ENCODE data around the gene NT5DC1.
A peak's percentile ranks its signal among the peaks of the same experiment; 100 is the strongest.
"Not testable (repeated sequence)": the region's sequence is repeated elsewhere in the genome, so short reads cannot be mapped to it uniquely, and the experiment has no call there.

NT5DC1 gene

DNA sequence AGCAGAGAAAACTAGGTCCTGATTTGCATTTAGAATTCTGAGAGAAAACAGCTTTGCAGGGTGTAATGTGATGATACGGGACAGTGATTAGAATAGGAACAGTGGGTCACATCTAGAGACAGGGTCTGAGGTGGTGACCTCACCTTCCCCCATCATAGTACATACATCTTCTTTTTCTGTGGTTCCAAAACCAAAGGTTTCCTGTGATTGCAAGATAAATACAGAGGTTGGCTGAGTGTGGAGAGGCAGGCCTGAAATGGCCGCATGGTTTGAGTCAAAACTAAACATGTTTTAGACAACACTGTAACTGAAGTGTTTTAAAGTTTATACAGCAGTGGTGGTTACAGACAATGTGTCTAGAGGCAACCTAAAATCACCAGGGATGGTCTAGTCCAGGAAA is 10.4 kb upstream of the NT5DC1 start:
- ATAC-seq (peak; percentile 28), DNase-seq (no peak)

DNA sequence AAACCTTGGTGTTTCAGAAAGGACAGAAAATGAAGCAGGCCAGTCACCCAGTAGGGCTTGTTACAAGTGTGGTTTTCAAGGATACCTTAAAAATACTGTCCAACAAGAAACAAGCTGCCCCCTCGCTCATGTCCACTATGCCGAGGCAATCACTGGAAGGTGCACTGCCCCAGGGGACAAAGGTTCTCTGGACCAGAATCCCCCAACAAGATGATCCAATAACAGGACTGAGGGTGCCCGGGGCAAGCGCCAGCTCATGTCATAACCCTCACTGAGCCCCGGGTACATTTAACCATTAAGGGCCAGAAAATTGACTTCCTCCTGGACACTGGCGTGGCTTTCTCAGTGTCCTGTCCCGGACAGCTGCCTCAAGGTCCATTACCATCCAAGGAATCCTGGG is 6.6 kb upstream of the NT5DC1 start:
- DNase-seq (no peak), ATAC-seq (no peak)

DNA sequence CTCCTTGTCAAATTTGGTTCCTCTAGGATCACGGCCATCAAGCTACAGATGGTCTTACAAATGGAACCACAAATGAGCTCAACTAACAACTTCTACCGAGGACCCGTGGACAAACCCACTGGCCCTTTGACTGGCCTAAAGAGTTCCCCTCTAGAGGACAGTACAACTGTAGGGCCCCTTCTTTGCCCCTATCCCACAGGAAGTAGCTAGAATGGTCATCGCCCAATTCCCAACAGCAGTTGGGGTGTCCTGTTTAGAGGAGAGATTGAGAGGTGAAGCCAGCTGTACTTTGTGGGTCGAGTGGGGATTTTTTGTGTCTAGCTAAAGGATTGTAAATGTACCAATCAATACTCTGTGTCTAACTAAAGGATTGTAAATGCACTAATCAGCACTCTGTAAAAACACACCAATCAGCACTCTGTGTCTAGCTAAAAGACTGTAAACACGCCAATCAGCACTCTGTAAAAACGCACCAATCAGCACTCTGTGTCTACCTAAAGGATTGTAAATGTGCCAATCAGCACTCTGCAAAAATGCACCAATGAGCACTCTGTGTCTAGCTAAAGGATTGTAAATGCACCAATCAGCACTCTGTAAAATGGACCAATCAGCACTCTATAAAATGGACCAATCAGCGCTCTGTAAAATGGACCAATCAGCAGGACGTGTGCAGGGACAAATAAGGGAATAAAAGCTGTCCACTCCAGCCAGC is 4.4 kb upstream of the NT5DC1 start:
- ATAC-seq: not testable (repeated sequence)

DNA sequence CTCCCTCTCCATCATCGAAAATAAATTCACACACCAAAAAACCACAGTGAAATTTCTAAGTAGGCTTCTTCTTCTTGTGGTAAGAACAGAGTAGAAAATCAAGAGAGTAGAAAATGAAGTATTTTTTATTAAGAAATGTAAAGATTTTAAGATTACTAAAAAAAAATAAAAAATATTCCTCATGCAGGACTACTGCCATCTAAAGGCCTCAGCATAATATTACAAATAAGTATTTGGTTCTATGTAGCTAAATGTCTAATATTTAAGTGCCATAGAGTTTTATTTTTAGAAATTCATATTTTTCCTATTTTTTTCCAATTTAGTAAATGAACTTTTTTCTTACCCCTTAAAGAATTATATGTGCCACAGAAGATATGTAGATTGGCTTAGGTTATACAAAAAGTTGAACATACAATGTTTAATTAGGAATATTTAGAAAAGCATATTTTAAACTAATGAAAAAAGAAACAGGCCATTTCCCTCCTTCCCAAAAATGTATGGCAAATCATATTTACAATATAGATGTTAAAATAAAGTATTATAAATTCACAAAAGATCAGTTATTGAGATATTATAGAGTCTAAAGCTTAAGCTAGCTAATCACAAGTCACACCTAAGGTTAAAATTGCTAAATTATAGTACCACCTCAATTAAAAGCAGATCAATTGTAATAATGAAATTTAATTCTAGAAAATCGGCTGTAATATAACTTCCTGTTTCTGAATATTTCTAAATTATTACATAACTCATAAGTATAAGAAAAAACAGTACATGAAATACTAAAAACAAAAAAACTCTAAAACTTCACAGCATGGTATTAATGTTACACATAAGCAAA is 3.5 kb upstream of the NT5DC1 start:
- DNase-seq (no peak), ATAC-seq (no peak)

More for the DNA sequence above, 4.4 kb upstream of the NT5DC1 start:
- not testable (repeated sequence) for DNase-seq

DNA sequence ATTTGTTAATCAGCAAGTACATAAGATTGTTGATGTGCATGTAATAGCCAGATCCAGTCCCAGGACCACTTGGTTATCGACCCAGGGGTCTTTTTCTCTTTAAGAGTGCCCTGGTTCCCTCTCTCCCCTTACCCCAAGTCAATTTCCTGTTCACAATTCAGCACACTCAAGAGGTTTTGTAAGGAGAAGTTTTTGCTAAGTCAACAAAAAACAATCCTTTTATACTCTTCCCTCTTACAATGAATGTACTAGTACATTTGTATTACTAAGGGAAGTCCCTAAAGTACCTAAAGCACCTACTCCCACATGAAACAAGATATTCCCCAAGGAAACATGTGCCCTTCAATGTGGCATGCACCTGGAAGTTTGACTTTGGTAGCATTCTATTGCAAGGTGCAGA is 1.6 kb upstream of the NT5DC1 start:
- no peak for ATAC-seq
- no peak for DNase-seq

DNA sequence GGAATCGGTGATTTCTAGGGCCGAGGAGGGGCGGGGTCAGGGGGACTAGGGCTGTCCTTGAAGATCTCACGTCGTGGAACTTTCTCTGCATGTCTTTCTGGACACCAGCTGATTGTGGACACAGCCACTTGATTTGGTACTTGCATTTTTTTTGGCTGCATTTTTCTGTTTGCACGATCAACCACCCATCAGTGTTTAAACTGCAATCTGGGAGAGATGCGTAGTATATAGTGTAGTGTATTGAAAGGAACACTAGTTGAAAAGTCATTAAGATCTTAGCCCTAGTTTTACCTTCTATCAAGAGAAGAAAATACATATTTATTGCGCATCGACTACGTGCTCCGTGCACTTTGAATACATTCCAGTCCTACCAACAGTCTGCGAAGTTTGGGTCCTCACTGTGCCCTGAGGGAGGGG is 657 bp downstream of the NT5DC1 start:
- ATAC-seq (no peak), DNase-seq (no peak)

DNA sequence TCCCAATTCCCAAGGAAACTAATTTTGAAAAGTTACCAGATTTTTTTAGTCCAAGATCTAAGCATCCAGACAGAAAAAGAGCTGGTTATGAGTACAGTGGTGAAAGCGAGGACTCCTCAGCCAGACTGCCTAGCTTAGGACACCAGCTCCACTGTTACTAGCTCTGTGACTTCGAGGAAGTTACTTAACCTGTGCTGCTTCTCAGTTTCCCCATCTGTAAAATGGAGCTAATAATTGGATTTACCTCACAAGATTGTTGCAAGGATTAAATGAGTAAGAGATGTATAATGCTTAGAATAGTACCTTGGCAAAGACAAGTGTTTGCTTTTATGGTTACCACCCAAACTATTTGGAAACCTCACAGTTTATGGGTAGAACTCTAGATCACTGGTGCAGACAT is 1.1 kb downstream of the NT5DC1 start:
- no peak for ATAC-seq
- no peak for DNase-seq

DNA sequence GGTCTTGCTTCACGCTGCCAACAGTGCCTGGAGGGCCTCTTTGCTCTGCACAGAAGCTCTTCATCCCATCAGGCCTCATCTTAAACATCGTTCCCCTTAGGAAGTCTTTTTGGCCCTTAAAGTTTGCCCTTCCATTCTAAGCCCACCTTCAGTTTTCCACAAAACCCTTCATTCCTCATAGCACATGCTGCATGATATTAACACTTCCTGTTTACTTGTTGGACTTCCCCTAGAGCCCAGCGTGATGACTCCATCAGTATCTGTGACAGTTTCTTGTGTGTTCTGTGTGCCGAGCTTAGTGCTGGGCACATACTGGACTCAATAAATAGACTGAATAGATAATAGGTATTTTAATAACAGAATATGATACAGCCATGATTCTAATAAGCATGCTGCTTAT is 2.2 kb downstream of the NT5DC1 start:
- ATAC-seq (no peak), DNase-seq (no peak)

DNA sequence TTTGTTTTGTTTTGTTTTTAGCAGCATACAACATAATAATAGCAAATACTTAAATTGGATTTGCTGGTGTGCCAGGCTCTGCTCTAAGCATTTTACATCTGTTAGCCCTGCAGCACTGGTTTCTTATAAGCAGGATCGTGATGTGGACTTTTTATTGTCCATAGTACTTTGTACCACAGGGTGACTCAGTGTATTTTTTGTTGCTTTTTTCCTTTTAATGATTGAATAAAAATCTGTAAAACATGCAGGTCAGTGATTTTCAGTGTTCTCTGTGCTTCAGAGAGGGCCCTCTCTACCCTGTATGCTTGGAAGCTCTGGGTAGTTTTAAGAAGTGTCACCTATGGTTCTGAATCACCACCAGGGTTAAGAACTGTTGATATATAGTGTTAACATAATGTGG is 4.0 kb downstream of the NT5DC1 start:
- ATAC-seq: no peak
- no peak for DNase-seq

DNA sequence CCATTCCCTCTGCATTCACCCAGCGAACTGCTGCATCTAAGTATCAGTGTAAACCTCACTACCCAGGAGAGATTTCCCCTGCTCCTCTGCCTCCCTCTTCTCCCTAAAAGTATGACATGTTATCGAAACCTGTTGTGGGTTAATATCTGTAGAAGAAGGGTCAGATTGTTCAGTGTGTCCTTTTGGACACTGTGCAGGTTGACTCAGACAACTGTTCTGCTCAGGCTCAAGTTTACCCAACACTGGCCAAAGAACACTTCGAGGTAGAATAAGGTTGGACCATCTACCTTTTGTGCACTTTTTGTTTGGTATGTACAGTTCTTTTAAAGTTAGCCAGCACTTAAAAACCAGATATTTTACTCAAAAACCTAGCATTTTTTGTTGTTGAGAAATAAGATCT is 4.6 kb downstream of the NT5DC1 start:
- no peak for ATAC-seq
- no peak for DNase-seq

DNA sequence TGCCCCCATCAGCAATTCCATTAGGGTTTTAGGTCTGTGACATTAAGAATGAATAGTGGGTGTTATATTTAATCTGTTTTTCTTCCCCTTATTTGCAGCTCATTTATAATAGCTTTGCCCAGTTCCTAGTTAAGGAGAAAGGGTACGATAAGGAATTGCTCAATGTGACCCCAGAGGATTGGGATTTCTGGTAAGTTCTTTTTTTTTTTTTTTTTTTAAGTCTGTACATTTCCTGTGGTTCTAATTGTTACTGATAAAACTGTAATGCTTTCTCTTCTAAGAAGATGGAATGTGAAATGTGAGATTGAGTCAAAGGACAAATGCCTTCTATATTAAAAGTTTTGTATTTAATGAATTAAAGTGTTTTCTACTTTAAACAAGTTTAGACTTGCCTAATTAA is 5.5 kb downstream of the NT5DC1 start:
- ATAC-seq (no peak), DNase-seq (no peak)

DNA sequence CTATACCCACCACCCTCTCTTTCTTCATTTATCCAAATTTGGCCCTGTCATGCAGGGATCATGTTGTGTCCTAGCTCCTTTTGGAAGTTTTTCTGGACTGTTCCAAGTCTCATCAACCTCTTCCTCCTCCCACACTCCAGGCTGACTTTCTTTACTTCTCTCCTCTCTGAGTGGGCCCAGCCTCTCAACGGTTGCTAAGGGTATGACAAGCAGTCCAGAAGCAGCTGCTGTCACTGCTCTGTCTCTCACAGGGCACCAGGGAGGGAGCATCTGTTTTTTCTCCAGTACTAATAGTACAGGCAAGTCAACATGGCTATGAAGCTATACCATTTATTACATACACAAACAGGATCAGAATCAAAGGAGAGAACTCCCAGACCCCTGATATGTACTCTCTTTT is 8.2 kb downstream of the NT5DC1 start:
- no peak for DNase-seq
- ATAC-seq: no peak

DNA sequence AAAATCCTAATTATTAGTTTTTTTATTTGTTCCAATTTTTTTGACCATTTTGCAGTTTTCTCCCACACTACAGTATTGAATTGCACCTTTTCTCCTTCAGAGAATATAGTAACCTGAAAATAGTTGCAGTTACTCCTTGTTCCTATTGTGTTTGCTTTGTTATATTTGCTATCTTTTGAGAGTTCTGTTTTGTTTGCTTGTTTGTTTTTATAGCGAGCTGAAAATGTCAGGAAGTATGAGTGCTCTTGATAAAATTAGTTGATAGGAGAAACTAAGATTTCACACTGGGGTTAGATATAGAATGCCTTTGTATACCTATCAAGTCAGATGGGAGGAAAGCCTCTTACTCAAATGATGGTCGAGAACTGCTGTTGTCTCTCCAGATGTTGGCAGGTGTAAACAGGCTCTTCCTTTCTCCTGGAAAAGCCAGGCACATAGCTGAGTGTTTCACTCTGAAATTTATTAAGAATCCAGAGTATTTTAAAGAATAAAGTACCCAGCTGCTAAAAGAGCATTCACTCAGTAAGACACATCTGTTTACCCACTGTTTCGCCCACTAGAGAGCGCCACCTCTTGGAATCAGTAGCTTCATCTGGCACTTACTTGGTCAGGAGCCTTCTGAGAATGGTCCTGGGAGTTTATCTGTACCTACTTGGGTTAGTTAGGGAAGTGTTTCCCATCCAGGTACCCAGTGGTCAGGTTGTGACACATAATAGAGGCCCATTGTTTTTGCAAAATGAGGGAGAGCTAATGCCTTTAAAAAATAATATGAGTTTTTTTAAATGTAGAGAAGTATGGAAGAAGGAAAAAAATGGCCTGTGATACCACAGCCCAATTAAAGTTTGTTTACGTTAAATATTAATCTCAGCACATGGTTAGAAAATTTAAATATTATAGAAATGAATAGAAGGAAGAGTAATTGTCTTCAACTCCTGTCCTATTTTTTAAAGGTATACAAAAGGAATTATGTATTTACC is 11.2 kb downstream of the NT5DC1 start:
- ATAC-seq (peak; percentile 68), DNase-seq (peak; percentile 42)

DNA sequence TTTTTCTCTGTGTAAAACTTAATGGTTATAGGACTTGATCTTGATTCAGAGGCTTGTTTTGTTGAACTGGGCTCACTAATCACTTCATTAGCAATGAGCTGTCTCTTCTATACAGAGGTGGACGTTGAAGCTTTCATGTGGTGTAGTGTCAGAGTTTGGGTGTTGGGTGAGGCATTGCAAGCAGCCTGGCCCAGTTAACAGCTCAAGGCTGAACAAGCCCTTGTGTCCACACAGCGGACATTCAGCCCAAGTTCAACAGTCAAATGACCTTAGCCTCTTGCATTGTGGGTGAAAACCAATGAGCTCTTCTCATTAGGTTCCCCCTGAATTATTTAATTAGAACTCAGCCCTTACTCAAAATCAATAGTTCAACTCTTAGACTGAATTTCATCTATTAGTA is 12.7 kb downstream of the NT5DC1 start:
- DNase-seq (no peak), ATAC-seq (no peak)

DNA sequence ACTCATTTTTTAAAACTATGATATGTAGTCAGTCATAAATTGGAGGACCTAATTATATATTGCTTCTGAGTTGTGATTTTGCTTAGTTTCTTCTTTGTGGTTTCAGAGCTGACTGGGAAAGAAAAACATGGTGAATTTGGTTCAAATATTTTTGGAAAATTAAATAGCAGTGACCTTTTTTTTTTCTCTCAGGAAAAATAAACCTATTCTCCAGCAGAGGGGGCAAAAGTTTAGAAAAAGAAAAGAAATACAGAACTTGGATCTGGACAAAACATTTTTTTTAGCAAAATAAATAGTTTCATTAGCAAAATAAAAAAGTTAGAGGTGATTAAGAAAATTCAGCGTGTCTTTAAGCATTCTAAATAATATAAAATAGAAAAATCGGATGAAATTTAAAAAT is 15.1 kb downstream of the NT5DC1 start:
- no peak for ATAC-seq
- DNase-seq: no peak

DNA sequence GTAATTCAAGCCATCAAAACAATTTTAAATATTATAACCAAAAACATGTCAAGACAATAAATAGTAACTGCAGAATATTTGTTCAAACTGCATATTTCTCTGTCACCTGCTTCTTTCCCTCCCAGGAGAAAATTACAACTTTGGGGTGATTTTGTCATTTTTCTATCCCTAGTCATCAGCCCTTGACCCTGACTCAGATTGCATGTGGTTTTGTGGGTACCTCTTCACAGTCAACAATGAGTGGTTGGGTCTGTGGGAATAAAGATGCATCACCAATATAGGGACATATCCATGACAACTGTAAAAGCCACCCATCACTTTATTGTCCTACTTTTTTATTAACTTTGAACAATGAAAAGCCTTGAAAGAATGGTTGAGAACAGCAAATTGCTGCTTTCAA is 18.0 kb downstream of the NT5DC1 start:
- ATAC-seq: peak; percentile 68
- no peak for DNase-seq

DNA sequence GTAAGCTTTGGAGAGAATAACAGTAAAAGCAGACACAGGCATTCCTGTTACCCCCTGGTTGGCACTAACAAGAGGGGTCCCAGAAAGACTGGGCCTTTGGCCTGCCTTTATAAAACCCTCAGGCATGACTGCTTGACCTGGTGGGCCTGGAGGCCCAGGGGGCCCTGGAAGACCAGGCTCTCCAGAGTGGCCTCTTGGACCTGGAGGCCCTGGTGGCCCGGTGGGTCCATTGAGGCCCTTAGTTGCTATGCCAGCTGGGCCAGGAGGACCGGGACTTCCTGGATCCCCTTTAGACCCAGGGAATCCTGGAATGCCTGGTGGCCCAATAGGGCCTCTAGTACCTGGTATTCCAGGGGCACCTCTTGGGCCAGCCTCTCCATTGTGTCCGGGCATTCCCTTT is 19.8 kb downstream of the NT5DC1 start:
- DNase-seq (no peak), ATAC-seq (no peak)

DNA sequence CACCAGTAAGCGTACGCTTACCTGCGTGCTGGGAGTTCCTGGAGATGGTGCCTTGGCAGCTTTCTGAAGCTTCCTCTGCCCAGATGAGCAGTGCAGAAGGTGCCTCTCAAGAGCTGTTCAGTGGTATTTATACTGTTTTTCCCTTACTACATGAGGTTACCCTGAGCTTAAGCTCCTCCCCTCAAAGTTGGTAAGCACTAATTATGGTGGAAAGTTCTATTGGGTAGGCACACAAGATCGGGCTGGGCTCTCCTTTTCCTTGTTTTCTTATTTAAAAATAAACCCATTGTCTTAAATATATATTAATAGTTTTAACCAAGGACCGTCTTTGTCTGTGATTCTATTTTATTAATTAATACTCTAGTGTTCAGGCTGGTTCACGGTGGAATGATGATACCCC is 25.4 kb downstream of the NT5DC1 start, which contains the start of gene COL10A1:
Gene COL10A1, minus strand, starts transcription at position 101 of the 400 bp plus-strand sequence. CDS start 640 bp downstream, outside the sequence.
- DNase-seq: no peak
- ATAC-seq: no peak

DNA sequence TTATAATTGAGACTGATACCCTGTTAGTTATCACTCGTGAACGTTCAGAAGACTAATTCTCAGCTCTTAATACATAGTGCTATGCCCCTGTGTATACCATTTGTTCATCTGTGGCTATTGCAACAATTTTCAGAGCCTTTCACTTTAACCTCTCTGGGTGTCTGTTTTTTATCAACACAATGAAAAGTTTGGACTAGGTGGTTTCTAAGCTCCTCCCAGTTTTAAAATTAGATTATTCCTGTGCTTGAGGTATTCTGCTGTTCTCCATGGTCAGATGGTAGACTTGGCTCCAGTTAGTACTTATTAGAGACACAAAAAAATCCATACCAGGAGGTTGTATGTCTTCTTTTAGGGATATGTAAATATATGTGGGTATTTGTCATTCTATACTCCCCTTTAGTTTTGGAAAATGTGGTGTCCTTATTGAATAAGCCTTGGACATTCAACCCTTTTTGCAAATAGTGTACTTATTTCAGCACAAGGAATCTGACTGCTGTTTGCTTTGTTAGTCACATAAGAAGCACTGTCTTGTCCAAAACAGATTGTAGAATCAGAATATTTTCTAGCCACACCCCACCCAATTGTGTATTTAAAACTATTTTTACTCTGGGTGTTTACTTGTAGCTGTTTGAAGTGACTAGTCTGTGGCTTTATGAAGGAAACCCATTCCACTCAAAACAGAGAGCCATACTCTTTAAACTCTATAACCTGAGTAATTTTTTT is 27.3 kb downstream of the NT5DC1 start:
- ATAC-seq (no peak), DNase-seq (no peak)

DNA sequence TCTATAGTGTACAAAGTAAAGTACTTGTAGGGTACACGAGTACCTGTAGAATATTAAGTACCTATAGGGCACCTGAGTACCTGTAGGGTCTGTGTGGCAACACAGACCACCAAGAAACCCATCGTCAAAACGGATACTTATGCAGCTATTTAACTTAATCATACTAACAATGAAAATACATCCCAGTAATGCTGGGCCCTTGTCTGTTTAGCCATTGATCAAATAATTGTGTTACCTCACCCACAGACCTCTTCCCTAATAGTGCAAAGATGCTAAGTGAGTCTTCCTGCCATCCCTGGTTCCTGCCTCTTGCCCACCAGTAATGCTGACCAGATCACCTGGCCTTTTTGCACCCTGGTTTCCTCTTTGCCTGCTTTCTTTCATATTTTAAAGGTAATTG is 32.8 kb downstream of the NT5DC1 start:
- ATAC-seq: no peak
- no peak for DNase-seq

DNA sequence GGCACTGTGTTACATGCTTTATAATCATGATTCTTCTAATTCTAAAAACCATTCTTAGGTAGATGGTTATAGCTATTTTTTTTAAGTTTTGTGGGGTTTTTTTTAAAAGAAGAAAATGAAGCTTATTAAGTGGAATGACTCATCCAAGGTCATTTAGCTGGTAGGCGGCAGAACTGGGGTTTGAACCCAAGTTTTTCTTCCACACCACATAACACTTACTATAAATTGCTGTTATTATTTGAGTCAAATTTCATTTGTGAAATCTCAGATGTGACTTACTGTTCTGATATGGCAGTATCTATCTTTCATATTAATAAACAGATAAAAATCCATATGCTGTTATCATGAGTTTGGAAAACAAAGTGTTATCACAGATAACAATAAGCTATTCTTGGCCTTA is 35.7 kb downstream of the NT5DC1 start:
- ATAC-seq: no peak
- no peak for DNase-seq

DNA sequence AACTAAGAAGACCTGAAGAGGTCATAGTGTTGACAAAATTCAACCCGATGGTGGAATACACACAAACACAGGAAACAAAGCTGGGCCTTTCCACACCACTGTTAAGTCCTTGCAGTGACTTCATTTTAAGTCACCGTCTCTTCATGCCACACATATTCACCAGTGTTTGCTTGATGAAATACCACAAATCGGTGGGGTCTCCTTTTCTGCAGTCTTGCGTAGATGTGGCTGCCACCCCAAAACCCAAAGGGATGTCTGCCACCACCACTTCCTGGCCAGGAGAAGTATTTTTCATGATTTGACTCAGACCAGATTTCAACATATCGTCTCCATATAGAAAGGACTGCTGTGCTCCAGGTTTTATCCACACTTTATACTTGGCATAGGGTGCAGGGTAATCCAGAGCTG is 36.3 kb downstream of the NT5DC1 start:
- peak; percentile 17 for DNase-seq

More for the DNA sequence above, 36.3 kb downstream of the NT5DC1 start:
- peak; percentile 76 for ATAC-seq
